HEK293 (cell line): ENCODE measurements around the gene ADAMTS19.

Source experiments
- CTCF ChIA-PET: fragments of 350-600 bp; formaldehyde crosslinking; extraction: SDS; loops from one replicate; lab custom pipeline; 2021; ENCODE audit warnings: antibody characterized with exemption; lab: Yijun Ruan, JAX
- POLR2A ChIA-PET: fragments of 300-600 bp; formaldehyde crosslinking; extraction: SDS; loops from one replicate; lab custom pipeline; 2020; ENCODE audit warnings: antibody characterized with exemption, inconsistent platforms; lab: Yijun Ruan, JAX
- H3K27ac ChIP-seq: fragments of 200-500 bp; sonication (Bioruptor generic); 2 replicates; pipeline ENCODE4 v1.5.1; 2014; ENCODE audit warnings: low read depth, low read length, control low read depth, inconsistent platforms; ENCODE audit errors: extremely low read depth
- H3K36me3 ChIP-seq, 2 experiments: fragments of 200-500 bp in 1 of 2; sonication (Bioruptor generic) in 1 of 2; 1 replicate in 1 of 2; 2 replicates in 1 of 2; pipeline ENCODE4 v1.5.1; 2014 to 2017; ENCODE audit warnings: inconsistent platforms in 2 of 2, low read length in 2 of 2; ENCODE audit not compliant: control insufficient read depth in 2 of 2, insufficient read depth in 1 of 2
- H3K4me1 ChIP-seq: fragments of 200-500 bp; sonication (Bioruptor generic); 2 replicates; pipeline ENCODE4 v1.5.1; 2014; ENCODE audit warnings: mild to moderate bottlenecking, low read length, inconsistent platforms; ENCODE audit not compliant: control insufficient read depth, insufficient read depth
- H3K4me3 ChIP-seq: 2 replicates; pipeline ENCODE4 v1.5.1; 2011; ENCODE audit warnings: low read depth, mild to moderate bottlenecking, control low read depth, low read length, moderate library complexity
- H3K9me3 ChIP-seq: fragments of 200-500 bp; sonication (Bioruptor generic); 2 replicates; pipeline ENCODE4 v1.5.1; 2014; ENCODE audit warnings: low read depth, low read length, inconsistent platforms; ENCODE audit not compliant: control insufficient read depth, insufficient read depth
- HOXA7 ChIP-seq: sonication (generic); formaldehyde crosslinking; IDR thresholded peaks from 2 replicates; pipeline ENCODE4 v1.8.1; 2022; ENCODE audit warnings: missing genetic modification reagents, borderline replicate concordance
- HOXC10 ChIP-seq: sonication (generic); formaldehyde crosslinking; IDR thresholded peaks from 2 replicates; pipeline ENCODE4 v1.8.1; 2023; ENCODE audit warnings: mild to moderate bottlenecking, missing genetic modification reagents
- KLF16 ChIP-seq: fragments of 450-650 bp; formaldehyde crosslinking; IDR thresholded peaks from 2 replicates; pipeline ENCODE4 v1.5.1; 2017; ENCODE audit warnings: missing biosample characterization, missing genetic modification characterization
- PATZ1 ChIP-seq: fragments of 450-650 bp; formaldehyde crosslinking; IDR thresholded peaks from 2 replicates; pipeline ENCODE4 v1.5.1; 2016; ENCODE audit warnings: missing biosample characterization, missing genetic modification characterization
- ZBTB10 ChIP-seq: fragments of 450-650 bp; formaldehyde crosslinking; IDR thresholded peaks from 2 replicates; pipeline ENCODE4 v1.5.1; 2016; ENCODE audit warnings: missing biosample characterization, missing genetic modification characterization
- ZBTB11 ChIP-seq: fragments of 450-650 bp; formaldehyde crosslinking; conservative IDR thresholded peaks from 2 replicates; pipeline ENCODE4 v1.5.1; 2016; ENCODE audit warnings: low read depth, missing biosample characterization, missing genetic modification characterization
- ZBTB8A ChIP-seq: fragments of 450-650 bp; formaldehyde crosslinking; IDR thresholded peaks from 2 replicates; pipeline ENCODE4 v1.5.1; 2016; ENCODE audit warnings: missing biosample characterization, missing genetic modification characterization
- ZNF221 ChIP-seq: fragments of 450-650 bp; formaldehyde crosslinking; IDR thresholded peaks from 2 replicates; pipeline ENCODE4 v1.5.1; 2017; ENCODE audit warnings: missing biosample characterization, missing genetic modification characterization, borderline replicate concordance
- ZNF23 ChIP-seq: fragments of 450-650 bp; formaldehyde crosslinking; IDR thresholded peaks from 2 replicates; pipeline ENCODE4 v1.5.1; 2016; ENCODE audit warnings: missing biosample characterization, missing genetic modification characterization, borderline replicate concordance
- ZNF24 ChIP-seq: fragments of 450-650 bp; formaldehyde crosslinking; IDR thresholded peaks from 2 replicates; pipeline ENCODE4 v1.5.1; 2016; ENCODE audit warnings: missing biosample characterization, missing genetic modification characterization
- ZNF280C ChIP-seq: fragments of 450-650 bp; formaldehyde crosslinking; IDR thresholded peaks from 2 replicates; pipeline ENCODE4 v1.5.1; 2016; ENCODE audit warnings: missing biosample characterization, missing genetic modification characterization
- ZNF404 ChIP-seq: fragments of 450-650 bp; formaldehyde crosslinking; IDR thresholded peaks from 2 replicates; pipeline ENCODE4 v1.5.1; 2017; ENCODE audit warnings: missing biosample characterization, missing genetic modification characterization
- ZNF423 ChIP-seq: fragments of 450-650 bp; formaldehyde crosslinking; IDR thresholded peaks from 2 replicates; pipeline ENCODE4 v1.5.1; 2016; ENCODE audit warnings: missing biosample characterization, missing genetic modification characterization
- ZNF473 ChIP-seq: fragments of 450-650 bp; formaldehyde crosslinking; IDR thresholded peaks from 2 replicates; pipeline ENCODE4 v1.5.1; 2017; ENCODE audit warnings: missing biosample characterization, missing genetic modification characterization
- ZNF510 ChIP-seq: fragments of 450-650 bp; formaldehyde crosslinking; IDR thresholded peaks from 2 replicates; pipeline ENCODE4 v1.5.1; 2018; ENCODE audit warnings: mild to moderate bottlenecking, missing genetic modification characterization, missing biosample characterization; ENCODE audit not compliant: insufficient replicate concordance
- ZNF560 ChIP-seq: fragments of 450-650 bp; formaldehyde crosslinking; IDR thresholded peaks from 2 replicates; pipeline ENCODE4 v1.5.1; 2017; ENCODE audit warnings: missing biosample characterization, missing genetic modification characterization, borderline replicate concordance
- ZNF621 ChIP-seq: fragments of 450-650 bp; formaldehyde crosslinking; IDR thresholded peaks from 2 replicates; pipeline ENCODE4 v1.5.1; 2017; ENCODE audit warnings: missing biosample characterization, missing genetic modification characterization
- ZNF785 ChIP-seq: fragments of 450-650 bp; formaldehyde crosslinking; IDR thresholded peaks from 2 replicates; pipeline ENCODE4 v1.5.1; 2016; ENCODE audit warnings: missing biosample characterization, missing genetic modification characterization

The ADAMTS19 gene

GRCh38 chr5:129593525-129593924, 133.4 kb downstream of the ADAMTS19 start:
- no peak for TF ChIP-seq ZBTB11
- TF ChIP-seq ZBTB10 (tag by site-specific recombination) = no peak
- no peak for TF ChIP-seq ZNF510
- TF ChIP-seq KLF16 (tag by site-specific recombination) = no peak
- TF ChIP-seq ZNF785 (tag by site-specific recombination) = no peak
- TF ChIP-seq ZNF473 (tag by site-specific recombination) = no peak
- no peak for TF ChIP-seq ZNF280C
- no peak for TF ChIP-seq PATZ1 (tag by site-specific recombination)
- no peak for TF ChIP-seq ZNF560 (tag by site-specific recombination)
- TF ChIP-seq ZNF221 (tag by site-specific recombination) = no peak
- TF ChIP-seq HOXA7 (CRISPR knock-in tag) = no peak
- no peak for TF ChIP-seq ZNF621 (tag by site-specific recombination)
- TF ChIP-seq HOXC10 = no peak
- TF ChIP-seq ZNF23 (tag by site-specific recombination) = no peak
- TF ChIP-seq ZBTB8A (tag by site-specific recombination) = no peak
- TF ChIP-seq ZNF423 = no peak
- TF ChIP-seq ZNF24 (tag by site-specific recombination) = no peak
- no peak for TF ChIP-seq ZNF404 (tag by site-specific recombination)
- no peaks in the 10 kb centered on the region for H3K9me3 ChIP-seq
- no peaks in the 10 kb centered on the region for H3K36me3 ChIP-seq
- no peaks in the 10 kb centered on the region for H3K4me1 ChIP-seq
- no peak overlapping the region for H3K27ac ChIP-seq
- no peak overlapping the region for H3K4me3 ChIP-seq
- ChIA-PET CTCF (interaction anchor here (0.9 kb wide), 1 partner anchor 233 kb away, joined by 3 read pairs; no protein-coding TSS in a partner anchor), POLR2A (no interaction called here)
